GM19395 (cell line): ENCODE data around the gene GRAMD1A.
"Not testable (repeated sequence)": the region's sequence is repeated elsewhere in the genome, so short reads cannot be mapped to it uniquely, and the experiment has no call there.

Source experiments
- ATAC-seq: cut with Tn5 transposase; IDR thresholded peaks from one replicate; pipeline ENCODE4 v1.9.1; 2021; ENCODE audit warnings: mild to moderate bottlenecking, moderate library complexity; ENCODE audit not compliant: unreplicated experiment

Gene GRAMD1A

GRCh38 chr19:35015954-35016351 lies 15.8 kb downstream of the GRAMD1A start:
- ATAC-seq = no peak

DNA sequence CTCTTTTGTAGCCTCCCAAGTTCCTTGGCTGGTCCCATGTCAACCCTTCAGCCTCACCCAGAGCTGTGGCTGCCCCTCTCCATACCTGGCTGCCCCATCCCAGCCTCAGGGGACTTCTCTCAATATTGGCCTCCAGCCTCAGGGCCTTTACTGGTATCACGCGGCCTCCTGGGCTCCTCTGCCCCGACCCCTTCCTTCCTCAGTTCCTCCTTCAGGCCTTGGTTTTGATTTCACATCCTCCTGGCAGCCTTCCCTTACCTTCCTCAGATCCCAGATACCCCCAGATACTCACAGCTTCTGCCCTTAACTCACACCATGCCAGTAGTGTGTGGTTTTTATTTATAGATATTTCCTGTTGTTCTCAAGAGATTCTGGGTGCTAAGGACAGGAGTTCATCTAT lies 17.4 kb downstream of the GRAMD1A start:
- ATAC-seq = no peak

GRCh38 chr19:35018379-35018778 lies 18.3 kb downstream of the GRAMD1A start:
- no peak for ATAC-seq

- no peak for ATAC-seq
Measured at GRCh38 chr19:35019144-35019543, 19.0 kb downstream of the GRAMD1A start.

DNA sequence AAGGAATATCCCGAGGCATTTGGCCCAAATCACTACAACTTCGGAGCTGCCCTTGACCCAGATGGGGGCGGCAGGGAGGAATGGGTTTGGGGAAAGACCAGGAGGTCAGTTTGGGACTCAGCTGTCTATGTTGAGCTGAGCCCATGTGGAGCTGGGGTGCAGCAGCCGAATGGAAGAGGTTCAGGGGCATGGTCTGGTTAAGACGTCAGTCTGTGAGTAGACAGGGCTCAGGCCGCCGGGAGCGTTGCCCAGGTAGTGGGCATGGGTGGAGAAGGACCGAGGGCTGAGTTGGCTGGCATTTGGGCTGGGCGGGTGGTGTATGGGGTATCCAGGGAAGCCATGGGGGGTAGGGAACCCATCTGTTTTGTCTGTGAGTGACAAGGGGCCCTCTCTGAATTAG lies 20.9 kb downstream of the GRAMD1A start:
- no peak for ATAC-seq

DNA sequence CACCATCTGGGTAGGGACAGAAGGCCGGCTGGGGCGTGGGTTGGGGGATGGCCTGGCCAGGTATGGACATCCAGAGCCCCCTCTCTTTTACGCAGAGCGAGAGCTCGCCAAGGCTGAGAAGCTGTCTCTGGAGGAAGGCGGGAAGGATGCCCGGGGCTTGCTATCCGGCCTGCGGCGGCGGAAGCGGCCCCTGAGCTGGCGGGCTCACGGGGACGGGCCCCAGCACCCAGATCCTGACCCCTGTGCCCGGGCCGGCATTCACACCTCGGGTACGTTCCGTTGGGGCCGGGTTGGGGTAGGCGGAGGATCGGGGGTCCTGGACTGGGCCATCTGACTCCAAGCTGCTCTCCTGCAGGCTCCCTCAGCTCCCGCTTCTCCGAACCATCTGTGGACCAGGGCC lies 21.5 kb downstream of the GRAMD1A start:
- no peak for ATAC-seq

GRCh38 chr19:35022460-35022859 lies 22.3 kb downstream of the GRAMD1A start:
- no peak for ATAC-seq

GRCh38 chr19:35023428-35023827 lies 23.3 kb downstream of the GRAMD1A start:
- ATAC-seq = no peak

DNA sequence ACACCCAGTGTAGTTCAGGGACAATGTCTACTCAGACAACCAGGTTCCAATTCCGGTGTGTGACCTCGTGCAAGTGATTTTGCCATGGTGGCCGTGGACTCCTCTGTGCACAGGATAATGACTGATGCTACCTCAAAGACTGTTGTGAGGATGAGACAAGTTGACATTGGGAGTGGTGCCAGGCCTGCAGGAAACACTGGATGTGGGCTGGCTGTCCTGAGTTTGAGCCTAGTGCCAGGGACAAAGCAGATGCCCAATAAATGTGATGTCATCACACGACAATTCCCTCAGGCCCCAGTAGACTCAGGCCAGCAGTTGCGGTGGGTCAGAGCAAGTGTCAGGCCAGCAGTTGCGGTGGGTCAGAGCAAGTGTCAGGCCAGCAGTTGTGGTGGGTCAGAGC lies 24.0 kb downstream of the GRAMD1A start:
- ATAC-seq = no peak

DNA sequence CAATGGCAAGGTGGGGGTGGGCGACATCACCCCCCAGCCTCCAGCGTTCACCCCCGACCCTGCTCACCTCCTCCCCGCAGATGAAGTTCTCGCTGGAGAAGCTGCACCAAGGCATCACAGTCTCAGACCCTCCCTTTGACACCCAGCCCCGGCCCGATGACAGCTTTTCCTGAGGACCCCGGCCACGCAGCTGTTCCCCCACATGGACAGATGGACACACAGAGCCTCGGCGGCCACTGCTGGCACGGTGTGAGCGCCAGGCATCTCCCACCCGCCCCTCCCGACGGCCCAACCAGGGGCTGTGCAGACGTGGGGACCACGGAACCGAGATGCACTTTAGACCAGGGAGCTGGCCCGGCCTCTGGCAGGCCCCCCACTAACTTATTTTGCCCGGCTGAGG lies 25.8 kb downstream of the GRAMD1A start:
- no peak for ATAC-seq

DNA sequence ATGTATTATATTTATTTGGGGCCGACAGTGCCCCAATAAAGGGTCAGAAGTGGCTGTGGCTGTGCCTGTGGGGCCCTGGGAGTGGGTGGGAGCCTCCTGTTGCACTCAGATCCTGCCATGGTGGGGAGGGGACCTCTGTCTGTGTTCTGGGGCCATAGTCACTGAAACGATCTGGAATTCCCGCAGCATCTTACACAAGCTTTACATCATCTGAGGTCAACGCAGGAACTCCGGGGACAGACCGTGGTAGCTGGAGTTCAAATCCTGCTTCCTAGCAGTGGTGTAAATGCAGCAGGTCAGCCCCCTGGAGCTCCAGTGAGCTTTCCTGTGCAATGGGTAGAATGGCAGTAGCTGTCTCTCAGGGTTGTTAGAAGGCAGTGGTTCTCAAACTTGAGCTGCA lies 26.3 kb downstream of the GRAMD1A start:
- ATAC-seq = no peak

DNA sequence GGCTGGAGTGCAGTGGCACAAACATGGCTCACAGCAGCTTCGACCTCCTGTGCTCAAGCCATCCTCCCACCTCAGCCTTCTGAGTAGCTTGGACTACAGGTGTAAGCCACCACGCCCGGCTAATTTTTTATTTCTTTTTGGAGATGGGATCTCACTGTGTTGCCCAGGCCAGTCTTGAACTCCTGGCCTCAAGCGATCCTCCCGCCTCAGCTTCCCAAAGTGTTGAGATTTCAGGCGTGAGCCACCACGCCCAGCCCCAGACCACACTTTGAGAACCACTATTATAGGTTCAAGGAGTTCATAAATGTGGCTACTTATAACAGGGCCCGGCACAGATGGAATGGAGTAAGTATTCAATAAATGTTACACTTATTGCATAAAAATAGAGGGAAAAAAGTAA lies 26.9 kb downstream of the GRAMD1A start:
- ATAC-seq = no peak

- ATAC-seq = no peak
Measured at GRCh38 chr19:35027851-35028599, 27.9 kb downstream of the GRAMD1A start.

- not testable (repeated sequence) for ATAC-seq
Measured at GRCh38 chr19:35028600-35028885, 28.4 kb downstream of the GRAMD1A start.

- ATAC-seq = not testable (repeated sequence)
Measured at GRCh38 chr19:35029275-35029736, 29.2 kb downstream of the GRAMD1A start.

DNA sequence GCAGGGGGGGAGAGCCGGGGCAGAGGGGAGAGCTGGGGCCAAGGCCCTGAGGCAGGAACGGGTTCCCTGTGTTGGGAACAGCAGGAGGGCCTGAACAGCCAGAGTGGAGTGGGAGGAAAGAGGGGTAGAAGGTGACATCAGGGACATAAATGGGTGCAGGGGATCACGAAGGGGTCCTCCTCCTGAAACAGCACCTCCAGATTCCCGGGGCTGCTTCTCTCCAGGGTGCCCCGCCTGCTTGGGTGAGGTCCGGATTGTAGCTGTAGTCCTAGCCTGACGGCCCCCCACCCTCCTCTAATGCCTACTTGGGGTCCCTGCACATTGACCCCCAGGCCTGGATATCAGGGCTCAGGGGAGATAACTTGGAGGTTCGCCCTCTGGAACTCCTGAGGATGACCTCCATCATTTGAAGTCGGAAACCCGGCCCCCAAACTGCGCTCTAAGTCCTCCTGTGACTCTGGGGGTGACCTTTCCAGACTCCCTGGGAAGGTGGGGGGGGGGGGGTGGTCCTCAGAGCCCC lies 29.7 kb downstream of the GRAMD1A start:
- no peak for ATAC-seq

DNA sequence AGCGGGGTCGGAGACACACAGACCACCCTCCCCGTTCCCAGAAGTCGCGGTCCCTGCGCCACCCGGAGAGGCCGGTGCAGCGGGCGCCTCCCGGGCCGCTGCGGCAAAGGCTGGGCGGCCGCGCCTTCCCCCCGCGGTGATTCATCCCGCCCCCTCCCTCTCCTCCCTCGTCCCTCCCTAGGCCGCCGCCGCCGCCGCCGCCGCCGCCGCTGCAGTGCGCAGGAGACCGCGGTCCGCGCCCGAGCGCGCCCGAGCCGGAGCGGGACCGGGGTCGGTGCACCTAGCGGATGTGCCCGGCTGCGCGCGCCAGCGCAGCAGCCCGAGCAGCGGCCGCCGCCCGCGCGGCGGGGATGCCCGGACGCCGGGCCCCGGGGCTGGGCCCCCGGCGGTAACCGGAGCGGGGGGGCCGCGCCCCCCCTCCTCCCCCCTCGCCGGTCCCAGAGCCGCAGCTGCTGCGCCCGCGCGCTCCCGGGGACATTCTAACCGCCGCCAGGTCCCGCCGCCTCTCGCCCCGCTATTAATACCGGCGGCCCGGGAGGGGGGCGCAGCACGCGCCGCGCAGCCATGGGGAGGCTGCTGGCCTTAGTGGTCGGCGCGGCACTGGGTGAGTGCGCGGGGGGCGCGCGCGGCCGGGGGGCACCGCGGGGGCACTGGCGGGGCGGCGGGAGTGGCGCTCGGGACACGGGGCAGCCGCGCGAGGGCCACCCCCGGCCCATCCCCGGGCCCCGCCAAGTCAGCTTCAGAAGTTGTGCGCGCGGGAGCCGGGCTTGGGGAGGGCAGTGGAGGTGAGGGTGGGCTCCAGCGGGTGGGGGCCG lies 30.3 kb downstream of the GRAMD1A start, which contains the start of gene SCN1B:
Gene SCN1B (plus strand): TSS at position 214 of the 815 bp plus-strand sequence. CDS start 351 bp downstream, at position 565.
- no peak for ATAC-seq

DNA sequence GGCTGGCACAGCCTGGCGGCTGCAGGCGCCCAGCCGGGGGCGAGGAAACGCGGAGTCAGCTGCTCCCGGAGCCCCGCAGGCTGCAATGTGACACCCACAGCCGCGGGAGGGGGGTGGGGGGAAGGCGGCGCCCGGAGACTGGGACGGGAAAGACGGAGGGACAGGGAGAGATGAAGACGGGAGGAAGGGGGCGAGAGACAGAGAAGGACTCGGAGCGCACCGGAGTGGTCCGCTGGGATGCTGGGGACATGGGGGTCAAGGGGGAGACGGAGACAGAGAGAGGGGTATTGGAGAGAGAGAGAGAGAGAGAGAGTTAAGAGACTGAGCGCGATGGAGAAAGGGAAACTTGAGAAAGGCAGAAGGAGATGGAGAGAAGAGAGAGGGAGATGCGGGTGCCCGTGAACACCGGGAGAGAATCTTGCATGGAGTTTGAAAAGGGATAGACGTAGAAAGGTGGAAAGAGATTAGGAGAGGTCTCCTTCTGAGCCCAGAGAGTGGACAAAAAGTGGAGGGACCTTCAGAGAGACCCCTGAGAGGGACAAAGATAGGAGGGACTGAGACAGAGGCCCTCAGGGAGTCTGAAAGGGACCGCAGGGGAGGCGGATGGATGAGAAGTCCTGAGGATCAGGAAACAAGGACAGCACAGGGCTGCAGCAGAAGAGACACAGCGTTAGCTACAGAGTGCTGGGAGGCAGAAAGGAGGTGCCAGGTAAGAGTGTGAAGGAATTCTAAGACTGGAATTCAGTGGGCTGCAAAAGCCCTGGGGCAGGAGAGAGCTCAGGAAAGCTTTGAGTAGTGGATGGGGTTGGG lies 31.2 kb downstream of the GRAMD1A start:
- ATAC-seq = no peak

DNA sequence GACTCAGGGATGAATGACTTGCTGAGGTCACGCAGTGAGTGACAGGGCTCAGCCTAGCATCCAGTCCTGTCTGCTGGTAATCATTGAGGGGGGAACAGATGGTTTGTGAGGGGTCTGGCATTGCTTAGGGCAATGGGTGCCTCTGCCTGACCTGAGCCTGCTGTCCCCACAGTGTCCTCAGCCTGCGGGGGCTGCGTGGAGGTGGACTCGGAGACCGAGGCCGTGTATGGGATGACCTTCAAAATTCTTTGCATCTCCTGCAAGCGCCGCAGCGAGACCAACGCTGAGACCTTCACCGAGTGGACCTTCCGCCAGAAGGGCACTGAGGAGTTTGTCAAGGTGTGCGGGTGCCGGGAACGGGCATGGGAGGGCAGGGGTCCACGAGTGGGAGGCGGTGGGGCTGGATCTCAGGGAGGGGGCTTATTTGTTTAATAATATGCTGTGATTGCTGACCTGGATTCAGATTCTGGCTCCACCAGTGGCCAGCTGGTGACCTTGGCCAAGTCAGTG lies 32.3 kb downstream of the GRAMD1A start:
- no peak for ATAC-seq

DNA sequence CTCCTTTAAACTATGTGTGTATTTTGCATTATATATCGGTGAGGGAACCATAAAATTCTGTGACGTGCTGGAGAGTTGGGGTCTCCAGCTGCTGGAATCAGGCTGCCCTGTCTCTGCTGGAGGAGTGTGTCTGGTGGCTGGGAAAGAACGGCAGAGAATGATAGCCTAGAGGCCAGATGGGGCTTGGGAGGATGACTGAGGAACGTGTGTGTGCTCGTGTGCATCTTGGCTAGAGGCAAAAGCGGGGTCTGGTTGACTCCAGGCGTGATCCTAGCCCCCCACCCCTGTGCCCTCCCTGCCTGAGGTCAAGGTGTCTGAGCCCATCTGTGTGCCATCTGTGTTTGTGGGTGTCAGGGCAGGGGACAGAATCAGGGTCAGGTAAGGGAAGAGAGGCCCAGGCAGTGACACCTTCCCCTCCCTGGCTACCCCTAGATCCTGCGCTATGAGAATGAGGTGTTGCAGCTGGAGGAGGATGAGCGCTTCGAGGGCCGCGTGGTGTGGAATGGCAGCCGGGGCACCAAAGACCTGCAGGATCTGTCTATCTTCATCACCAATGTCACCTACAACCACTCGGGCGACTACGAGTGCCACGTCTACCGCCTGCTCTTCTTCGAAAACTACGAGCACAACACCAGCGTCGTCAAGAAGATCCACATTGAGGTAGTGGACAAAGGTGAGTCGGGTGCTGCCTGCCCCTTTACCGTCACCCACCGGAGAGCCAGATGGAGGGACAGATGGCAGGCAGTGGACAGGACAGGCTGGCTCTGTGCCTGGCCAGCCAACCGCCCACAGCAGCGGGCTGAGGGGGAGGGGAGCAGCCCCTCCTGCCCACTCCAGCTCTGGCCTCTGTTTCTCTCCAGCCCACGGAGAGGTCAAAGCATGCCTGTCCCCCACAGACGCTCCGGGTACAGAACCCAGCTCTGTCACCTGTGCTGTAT lies 33.2 kb downstream of the GRAMD1A start:
- ATAC-seq = no peak
